Sigmoid colon (tissue), 7 donors: ENCODE measurements around the gene KRTAP10-5. TPM values are rescaled to one million over a fixed set of nuclear protein-coding genes. Genes with fewer than 3 reads are reported as not detected.

Experiments
- DNase-seq: peaks from one replicate; pipeline ENCODE4 v3.0.0-alpha.2; 2019
- H3K27ac ChIP-seq, 4 donors: fragments of 200-600 bp; sonication (generic); one replicate each; pipeline ENCODE4 v1.5.1; 2016 to 2019; ENCODE audit warnings: mild to moderate bottlenecking in 1 of 4
- H3K27me3 ChIP-seq, 3 donors: fragments of 200-600 bp; sonication (generic); one replicate each; pipeline ENCODE4 v1.5.1; 2019; ENCODE audit warnings: mild to moderate bottlenecking in 1 of 3
- H3K36me3 ChIP-seq, 4 donors: fragments of 200-600 bp; sonication (generic); one replicate each; pipeline ENCODE4 v1.5.1; 2016 to 2019
- H3K4me1 ChIP-seq, 4 donors: fragments of 200-600 bp; sonication (generic); one replicate each; pipeline ENCODE4 v1.5.1; 2017 to 2019
- H3K4me3 ChIP-seq, 4 donors: fragments of 200-600 bp; sonication (generic); one replicate each; pipeline ENCODE4 v1.5.1; 2017 to 2019; ENCODE audit warnings: mild to moderate bottlenecking in 2 of 4, moderate library complexity in 1 of 4
- H3K9me3 ChIP-seq, 4 donors: fragments of 200-600 bp in 3 of 4; sonication (generic) in 3 of 4; one replicate each; pipeline versions ENCODE4 v1.5.1 to v1.6.1; 2013 to 2019
- CTCF ChIP-seq, 4 experiments: fragments of 450-650 bp in 3 of 4; fragments of 200-600 bp in 1 of 4; IDR thresholded peaks; one replicate each; pipeline ENCODE4 v1.5.1; 2016 to 2019; ENCODE audit warnings: antibody characterized with exemption in 4 of 4, mild to moderate bottlenecking in 3 of 4, moderate library complexity in 2 of 4
- EP300 ChIP-seq, 4 donors: sonication (generic); formaldehyde crosslinking; IDR thresholded peaks; one replicate each; pipeline ENCODE4 v1.6.1; 2017; ENCODE audit warnings: antibody characterized with exemption in 4 of 4
- POLR2A ChIP-seq, 2 donors: fragments of 450-650 bp; IDR thresholded peaks; one replicate each; pipeline ENCODE4 v1.6.1; 2016; ENCODE audit warnings: antibody characterized with exemption in 2 of 2, mild to moderate bottlenecking in 2 of 2, moderate library complexity in 2 of 2
- POLR2AphosphoS5 ChIP-seq, 4 donors: sonication (generic); formaldehyde crosslinking; IDR thresholded peaks; one replicate each; pipeline ENCODE4 v1.6.1; 2017; ENCODE audit warnings: antibody characterized with exemption in 4 of 4
- WGBS, 2 donors: extraction: QIAGEN DNeasy Blood & Tissue Kit; methylation state at CpG; one replicate each; pipeline ENCODE4 v1.1.7; 2013; 5-methylcytosine and 5-hydroxymethylcytosine counted together
- intact Hi-C: fragments of 100-400 bp; cut with DNase I; formaldehyde crosslinking; loops from one replicate; pipeline ENCODE4 v1.15.1; 2023
- polyA plus RNA-seq, 3 donors: library from polyadenylated mRNA; stranded (reverse); fragments of 200-250 nt; gene quantifications; one replicate each; pipeline ENCODE4 v1.2.3, GENCODE V29; 2013
- total RNA-seq, 4 donors: library from RNA; depleted of rRNA; stranded (reverse); fragments of >200 nt; gene quantifications; one replicate each; pipeline ENCODE4 v1.1.0, GENCODE V29; 2016
- donor health status: healthy with polysubstance abuse.
- donor health status: Bipolar disorder and iron deficiency.
- donor health status: healthy.

The KRTAP10-5 gene
- total and polyA plus RNA-seq, 7 donors = not detected

GRCh38 chr21:44571296-44571695 is 9.1 kb downstream of the KRTAP10-5 start:
- no peak for DNase-seq
- no peak overlapping the region for H3K4me3 ChIP-seq
- no peaks in the 10 kb centered on the region for H3K36me3 ChIP-seq
- peaks cover 0 to 3% (median 0%) of the 10 kb centered on the region in 4 donors for H3K9me3 ChIP-seq
- H3K27me3 ChIP-seq = peaks cover 0 to 14% (median 0%) of the 10 kb centered on the region in 3 donors
- H3K27ac ChIP-seq = no peak overlapping the region
- H3K4me1 ChIP-seq = no peaks in the 10 kb centered on the region
- intact Hi-C loops = no loop called here
- no peak for TF ChIP-seq CTCF (IDR thresholded peaks at IDR 0.05)
- TF ChIP-seq POLR2AphosphoS5 (IDR thresholded peaks at IDR 0.05) = no peak
- no peak for TF ChIP-seq POLR2A (IDR thresholded peaks at IDR 0.05)
- no peak for TF ChIP-seq EP300 (IDR thresholded peaks at IDR 0.05)
- WGBS, 2 donors = 68 to 81% methylated on average over 4 of the region's 4 CpGs

GRCh38 chr21:44569861-44570517 is 10.4 kb downstream of the KRTAP10-5 start:
- WGBS, 2 donors = 87 to 88% methylated on average over 12 of the region's 12 CpGs
- TF ChIP-seq EP300 (IDR thresholded peaks at IDR 0.05) = no peak
- TF ChIP-seq CTCF (IDR thresholded peaks at IDR 0.05) = no peak
- TF ChIP-seq POLR2A (IDR thresholded peaks at IDR 0.05) = no peak
- no peak for TF ChIP-seq POLR2AphosphoS5 (IDR thresholded peaks at IDR 0.05)
- intact Hi-C loops = no loop called here
- DNase-seq = peak; percentile 62
- no peaks in the 10 kb centered on the region for H3K4me1 ChIP-seq
- no peak overlapping the region for H3K4me3 ChIP-seq
- H3K27me3 ChIP-seq = peaks cover 0 to 14% (median 0%) of the 10 kb centered on the region in 3 donors
- no peaks in the 10 kb centered on the region for H3K36me3 ChIP-seq
- no peak overlapping the region for H3K27ac ChIP-seq
- H3K9me3 ChIP-seq = peaks cover 0 to 3% (median 0%) of the 10 kb centered on the region in 4 donors

- TF ChIP-seq EP300 (IDR thresholded peaks at IDR 0.05) (no peak), POLR2AphosphoS5 (IDR thresholded peaks at IDR 0.05) (no peak), POLR2A (IDR thresholded peaks at IDR 0.05) (no peak), CTCF (IDR thresholded peaks at IDR 0.05) (no peak)
- Histone ChIP-seq H3K9me3 (peaks cover 0 to 3% (median 0%) of the 10 kb centered on the region in 4 donors), H3K27ac (no peak overlapping the region), H3K4me1 (no peaks in the 10 kb centered on the region), H3K4me3 (no peak overlapping the region), H3K36me3 (no peaks in the 10 kb centered on the region), H3K27me3 (peaks cover 0 to 14% (median 0%) of the 10 kb centered on the region in 3 donors)
- intact Hi-C loops = no loop called here
- DNase-seq = peak; percentile 44
- WGBS, 2 donors = 58 to 76% methylated on average over 27 of the region's 27 CpGs
Observed at GRCh38 chr21:44568667-44569556, 11.5 kb downstream of the KRTAP10-5 start.

GRCh38 chr21:44568261-44568660 is 12.1 kb downstream of the KRTAP10-5 start:
- Histone ChIP-seq H3K36me3 (no peaks in the 10 kb centered on the region), H3K4me3 (no peak overlapping the region), H3K27me3 (peaks cover 0 to 9% (median 0%) of the 10 kb centered on the region in 3 donors), H3K9me3 (peaks cover 0 to 3% (median 0%) of the 10 kb centered on the region in 4 donors), H3K4me1 (no peaks in the 10 kb centered on the region), H3K27ac (no peak overlapping the region)
- no peak for TF ChIP-seq CTCF (IDR thresholded peaks at IDR 0.05)
- 70 to 78% methylated on average over 12 of the region's 12 CpGs for WGBS, 2 donors
- no peak for DNase-seq
- intact Hi-C loops = no loop called here
